ENCODE data around the gene RASSF4. TPM values are rescaled to one million over a fixed set of nuclear protein-coding genes. Genes with fewer than 3 reads are reported as not detected.

Gene RASSF4
- total RNA-seq, 1 donor from 2014 or later: 29.2 TPM

DNA sequence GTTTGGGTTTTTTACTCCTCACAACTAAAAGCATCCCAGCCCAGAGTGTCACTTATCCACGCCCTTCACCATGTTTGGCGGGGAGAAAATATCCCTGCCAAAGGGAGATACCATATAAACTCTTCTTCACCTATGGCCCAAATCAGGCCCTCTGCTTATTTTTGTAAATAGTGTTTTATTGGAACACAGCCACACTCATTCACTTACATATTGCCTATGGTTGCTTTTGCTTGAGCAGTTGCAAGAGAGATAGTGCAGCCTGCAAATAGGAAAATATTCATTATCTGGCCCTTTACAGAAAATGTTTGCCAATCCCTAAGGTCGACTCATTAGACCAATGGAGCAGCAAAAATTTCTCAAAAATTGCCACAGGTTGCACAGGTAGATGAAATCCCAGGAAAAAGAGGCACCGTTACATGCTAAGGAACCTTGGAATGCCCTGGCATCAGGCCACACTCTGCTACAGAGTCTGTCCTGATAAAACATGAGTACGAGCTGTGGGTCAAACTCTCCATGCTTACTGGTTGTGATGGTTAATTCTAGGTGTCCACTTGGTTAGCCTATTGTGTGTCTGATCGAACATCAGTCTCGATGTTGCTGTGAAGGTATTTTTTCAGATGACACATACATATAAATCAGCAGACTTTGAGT, 7.9 kb upstream of the RASSF4 start:
- TF ChIP-seq, protein P1, sequence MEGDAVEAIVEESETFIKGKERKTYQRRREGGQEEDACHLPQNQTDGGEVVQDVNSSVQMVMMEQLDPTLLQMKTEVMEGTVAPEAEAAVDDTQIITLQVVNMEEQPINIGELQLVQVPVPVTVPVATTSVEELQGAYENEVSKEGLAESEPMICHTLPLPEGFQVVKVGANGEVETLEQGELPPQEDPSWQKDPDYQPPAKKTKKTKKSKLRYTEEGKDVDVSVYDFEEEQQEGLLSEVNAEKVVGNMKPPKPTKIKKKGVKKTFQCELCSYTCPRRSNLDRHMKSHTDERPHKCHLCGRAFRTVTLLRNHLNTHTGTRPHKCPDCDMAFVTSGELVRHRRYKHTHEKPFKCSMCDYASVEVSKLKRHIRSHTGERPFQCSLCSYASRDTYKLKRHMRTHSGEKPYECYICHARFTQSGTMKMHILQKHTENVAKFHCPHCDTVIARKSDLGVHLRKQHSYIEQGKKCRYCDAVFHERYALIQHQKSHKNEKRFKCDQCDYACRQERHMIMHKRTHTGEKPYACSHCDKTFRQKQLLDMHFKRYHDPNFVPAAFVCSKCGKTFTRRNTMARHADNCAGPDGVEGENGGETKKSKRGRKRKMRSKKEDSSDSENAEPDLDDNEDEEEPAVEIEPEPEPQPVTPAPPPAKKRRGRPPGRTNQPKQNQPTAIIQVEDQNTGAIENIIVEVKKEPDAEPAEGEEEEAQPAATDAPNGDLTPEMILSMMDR (IDR thresholded peaks at IDR 0.05): no peak
- no peak for TF ChIP-seq POLR2AphosphoS5 (IDR thresholded peaks at IDR 0.05; ENCODE audit: insufficient read depth in 1 of 2, low read depth in 1 of 2)
- TF ChIP-seq POLR2A (IDR thresholded peaks at IDR 0.05): no peak
- peak in 1 of 2 donors; percentile 49 for DNase-seq (ENCODE audit: extremely low spot score in 2 of 2)
- Histone ChIP-seq H3K27ac (no peak overlapping the region), H3K4me3 (no peak overlapping the region), H3K27me3 (no peaks in the 10 kb centered on the region), H3K36me3 (no peaks in the 10 kb centered on the region), H3K9me3 (no peaks in the 10 kb centered on the region), H3K4me1 (peaks cover 18% of the 10 kb centered on the region)
- intact Hi-C loops (cut with DNase I): no loop called here

DNA sequence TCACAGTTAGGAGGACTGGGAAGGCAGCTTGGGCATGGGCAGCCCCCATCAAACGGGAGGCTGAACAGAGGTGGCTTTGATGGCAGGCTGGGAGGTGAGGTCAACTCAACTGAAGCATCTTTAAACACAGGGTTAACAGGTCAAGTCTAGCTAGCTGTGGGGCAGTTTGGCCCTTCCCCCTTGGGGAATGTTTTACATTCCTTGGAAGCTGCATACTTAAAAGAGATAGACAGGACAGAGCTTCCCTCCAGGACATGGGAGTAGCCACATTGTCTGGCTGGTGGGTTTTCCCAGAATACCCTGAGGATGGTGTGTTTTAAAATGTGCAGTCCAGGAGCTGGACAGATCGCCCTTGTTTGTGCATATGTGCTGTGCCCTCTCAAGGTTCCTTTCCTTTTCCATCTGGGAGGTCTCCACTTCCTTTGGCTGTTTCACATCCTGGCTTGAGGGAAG, 6.8 kb upstream of the RASSF4 start:
- peak in 1 of 2 donors; percentile 54 for DNase-seq (ENCODE audit: extremely low spot score in 2 of 2)
- Histone ChIP-seq H3K27me3 (no peaks in the 10 kb centered on the region), H3K4me3 (no peak overlapping the region), H3K9me3 (no peaks in the 10 kb centered on the region), H3K36me3 (no peaks in the 10 kb centered on the region), H3K4me1 (peaks cover 24% of the 10 kb centered on the region), H3K27ac (no peak overlapping the region)
- TF ChIP-seq POLR2A (IDR thresholded peaks at IDR 0.05) (no peak), POLR2AphosphoS5 (IDR thresholded peaks at IDR 0.05; ENCODE audit: insufficient read depth in 1 of 2, low read depth in 1 of 2) (no peak)
- TF ChIP-seq, protein P1 (IDR thresholded peaks at IDR 0.05): no peak
- intact Hi-C loops (cut with DNase I): no loop called here

DNA sequence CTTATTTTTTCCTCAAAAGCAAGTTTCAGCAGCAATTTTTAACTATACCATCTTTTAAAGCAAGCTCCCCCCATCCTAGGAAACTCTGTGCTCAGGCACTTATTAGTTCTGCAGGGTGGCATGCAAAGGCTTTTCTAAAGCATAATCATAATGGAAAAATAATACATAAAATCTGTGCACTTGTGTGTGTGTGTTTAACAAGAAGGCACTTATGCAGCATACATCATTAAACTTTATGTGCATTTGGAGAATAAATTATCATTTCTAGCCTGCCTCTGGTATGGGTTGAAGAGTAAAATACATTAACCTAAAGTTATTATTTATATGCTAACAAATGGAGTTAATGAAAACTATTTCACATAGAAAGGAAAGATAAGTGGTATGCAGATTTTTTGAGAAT, 5.6 kb upstream of the RASSF4 start:
- Histone ChIP-seq H3K4me1 (peaks cover 35% of the 10 kb centered on the region), H3K27me3 (no peaks in the 10 kb centered on the region), H3K36me3 (no peaks in the 10 kb centered on the region), H3K4me3 (no peak overlapping the region), H3K9me3 (no peaks in the 10 kb centered on the region), H3K27ac (no peak overlapping the region)
- intact Hi-C loops (cut with DNase I): no loop called here
- DNase-seq (ENCODE audit: extremely low spot score in 2 of 2): no peak
- no peak for TF ChIP-seq POLR2AphosphoS5 (IDR thresholded peaks at IDR 0.05; ENCODE audit: insufficient read depth in 1 of 2, low read depth in 1 of 2)
- TF ChIP-seq, protein P1 (IDR thresholded peaks at IDR 0.05): no peak
- TF ChIP-seq POLR2A (IDR thresholded peaks at IDR 0.05): no peak

DNA sequence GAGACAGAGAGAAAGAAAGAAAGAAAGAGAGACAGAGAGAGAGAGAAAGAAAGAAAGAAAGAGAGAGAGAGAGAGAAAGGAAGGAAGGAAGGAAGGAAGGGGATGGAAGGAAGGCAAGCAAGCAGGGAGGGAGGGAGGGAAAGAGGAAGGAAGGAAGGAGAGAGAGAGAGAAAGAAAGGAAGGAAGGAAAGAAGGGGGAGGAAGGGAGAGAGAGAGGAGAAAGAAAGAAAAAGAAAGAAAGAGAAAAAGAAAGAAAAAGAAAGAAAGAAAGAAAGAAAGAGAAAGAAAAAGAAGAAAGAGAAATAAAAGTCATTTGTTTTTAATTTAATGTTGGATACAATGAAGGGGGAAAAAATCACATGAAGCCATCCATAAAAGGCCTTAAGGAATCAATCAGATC, 4.6 kb upstream of the RASSF4 start:
- no peak overlapping the region for H3K4me3 ChIP-seq
- H3K36me3 ChIP-seq: no peaks in the 10 kb centered on the region
- DNase-seq (ENCODE audit: extremely low spot score in 2 of 2): no peak
- no peaks in the 10 kb centered on the region for H3K9me3 ChIP-seq
- peaks cover 39% of the 10 kb centered on the region for H3K4me1 ChIP-seq
- intact Hi-C loops (cut with DNase I): no loop called here
- H3K27me3 ChIP-seq: no peaks in the 10 kb centered on the region
- TF ChIP-seq POLR2AphosphoS5 (IDR thresholded peaks at IDR 0.05; ENCODE audit: insufficient read depth in 1 of 2, low read depth in 1 of 2) (no peak), POLR2A (IDR thresholded peaks at IDR 0.05) (no peak)
- TF ChIP-seq, protein P1 (IDR thresholded peaks at IDR 0.05): no peak
- no peak overlapping the region for H3K27ac ChIP-seq

DNA sequence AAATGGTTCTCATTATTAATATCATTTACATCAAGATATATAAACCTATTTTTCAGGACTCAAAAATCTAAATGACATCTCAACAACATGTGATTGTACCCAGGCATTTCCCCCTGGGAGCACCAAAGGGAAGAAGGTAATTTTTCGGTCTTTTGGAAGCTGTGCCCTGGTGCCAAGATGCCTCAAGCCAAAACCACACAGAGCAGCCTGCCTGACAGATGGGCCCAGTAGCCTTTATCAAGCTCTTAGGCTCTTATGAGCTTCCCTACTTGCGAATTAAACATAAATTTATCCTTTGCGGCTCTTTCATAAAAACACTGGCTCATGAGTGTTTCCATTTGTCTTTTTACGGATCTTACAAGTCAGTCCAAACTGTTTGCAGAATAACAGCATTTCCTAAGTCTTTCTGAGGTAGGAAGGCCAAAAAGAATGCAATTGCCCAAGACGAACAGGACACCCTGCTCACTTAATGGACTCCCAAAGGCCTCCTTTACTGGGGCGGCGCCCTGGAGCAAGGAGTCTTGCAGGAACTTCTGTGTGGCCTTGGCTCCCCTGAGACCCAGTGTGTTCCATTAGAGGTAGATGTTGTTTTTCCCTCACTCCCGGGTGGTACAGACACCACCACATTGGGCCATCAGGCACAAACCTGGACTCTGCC, 4.1 kb upstream of the RASSF4 start:
- H3K4me3 ChIP-seq: no peak overlapping the region

More for the DNA sequence above, 4.1 kb upstream of the RASSF4 start:
- Histone ChIP-seq H3K27ac (peak overlapping the region; percentile 55), H3K4me1 (peaks cover 44% of the 10 kb centered on the region), H3K36me3 (no peaks in the 10 kb centered on the region), H3K9me3 (no peaks in the 10 kb centered on the region), H3K27me3 (no peaks in the 10 kb centered on the region)
- TF ChIP-seq POLR2A (IDR thresholded peaks at IDR 0.05) (no peak), POLR2AphosphoS5 (IDR thresholded peaks at IDR 0.05; ENCODE audit: insufficient read depth in 1 of 2, low read depth in 1 of 2) (no peak)
- TF ChIP-seq, protein P1 (IDR thresholded peaks at IDR 0.05): no peak
- intact Hi-C loops (cut with DNase I): no loop called here
- peak in 1 of 2 donors; percentile 95 for DNase-seq (ENCODE audit: extremely low spot score in 2 of 2)
